Endothelial cell of umbilical vein (primary cell): ENCODE data around the gene CIPC. TPM values are rescaled to one million over a fixed set of nuclear protein-coding genes. Genes with fewer than 3 reads are reported as not detected.

Experiments used
- BruUV-seq: library from RNA; stranded (reverse); fragments of 400-500 nt; replicated peaks from 2 replicates; lab custom pipeline; 2021; lab: Mats Ljungman, UMichigan
- CTCF ChIA-PET: fragments of 300-600, 350-600 bp; sonication (Branson Sonifier 250); formaldehyde crosslinking; loops from one replicate; lab custom pipeline; 2021; ENCODE audit warnings: antibody characterized with exemption, inconsistent platforms; lab: Charles Lee
- POLR2A ChIA-PET: fragments of 300-600, 350-600 bp; sonication (Branson Sonifier 250); formaldehyde crosslinking; loops from one replicate; lab custom pipeline; 2021; ENCODE audit warnings: antibody characterized with exemption, inconsistent platforms; lab: Charles Lee
- DNase-seq: peaks from one replicate; pipeline ENCODE4 v3.0.0-alpha.2; 2011; ENCODE audit warnings: low read depth, low spot score
- FAIRE-seq: peaks from 2 replicates; lab custom pipeline; 2011; peaks lifted over from hg19 to GRCh38; lab: Jason Lieb, UNC
- H2AFZ ChIP-seq: 2 replicates; pipeline ENCODE4 v1.6.0; 2012; ENCODE audit warnings: low read depth, low read length, control low read depth, inconsistent platforms
- H3K27ac ChIP-seq: 2 replicates; pipeline ENCODE4 v1.5.1; 2011; ENCODE audit warnings: low read depth, mild to moderate bottlenecking, control low read depth, low read length, moderate library complexity; ENCODE audit not compliant: insufficient read depth
- H3K27me3 ChIP-seq, 2 experiments: 2 replicates each; pipeline versions ENCODE4 v1.6.0 to v1.6.1; 2011; ENCODE audit warnings: low read length in 2 of 2, mixed read lengths in 1 of 2; ENCODE audit not compliant: control insufficient read depth in 2 of 2, insufficient read depth in 2 of 2
- H3K36me3 ChIP-seq, 2 experiments: 2 replicates in 1 of 2; 3 replicates in 1 of 2; pipeline ENCODE4 v1.5.1; 2011; ENCODE audit warnings: low read length in 2 of 2, mild to moderate bottlenecking in 1 of 2, moderate library complexity in 1 of 2; ENCODE audit not compliant: control insufficient read depth in 2 of 2, insufficient read depth in 2 of 2; ENCODE audit errors: extremely low read depth in 1 of 2
- H3K4me1 ChIP-seq: 3 replicates; pipeline ENCODE4 v1.5.1; 2011; ENCODE audit warnings: mild to moderate bottlenecking, low read length; ENCODE audit not compliant: control insufficient read depth, insufficient read depth; ENCODE audit errors: extremely low read depth
- H3K4me2 ChIP-seq: 2 replicates; pipeline ENCODE4 v1.6.1; 2011; ENCODE audit warnings: low read length, control low read depth, mixed read lengths; ENCODE audit not compliant: insufficient read depth
- H3K4me3 ChIP-seq, 3 experiments: fragments of 200-600 bp in 1 of 3; sonication (generic), shearing (Covaris generic) in 1 of 3; replicated peaks in 1 of 3; 2 replicates each; pipeline ENCODE4 v1.5.1; 2011 to 2016; ENCODE audit warnings: control low read depth in 3 of 3, low read length in 3 of 3, mild to moderate bottlenecking in 2 of 3, inconsistent platforms in 1 of 3, low read depth in 1 of 3, moderate library complexity in 1 of 3; ENCODE audit not compliant: insufficient read depth in 1 of 3
- H3K79me2 ChIP-seq: 2 replicates; pipeline ENCODE4 v1.6.0; 2012; ENCODE audit warnings: low read length, inconsistent platforms; ENCODE audit not compliant: control insufficient read depth, insufficient read depth
- H3K9ac ChIP-seq: replicated peaks from 2 replicates; pipeline ENCODE3; 2011; ENCODE audit warnings: low read length, control low read depth; ENCODE audit not compliant: insufficient read depth; ENCODE audit errors: extremely low read depth
- H3K9me1 ChIP-seq: replicated peaks from 3 replicates; pipeline ENCODE4 v1.6.0; 2011; ENCODE audit warnings: mild to moderate bottlenecking, low read length; ENCODE audit not compliant: control insufficient read depth, insufficient read depth; ENCODE audit errors: extremely low read depth
- H3K9me3 ChIP-seq: replicated peaks from 2 replicates; pipeline ENCODE4 v1.5.1; 2012; ENCODE audit warnings: low read length, inconsistent platforms; ENCODE audit not compliant: control insufficient read depth, insufficient read depth
- H4K20me1 ChIP-seq: replicated peaks from 2 replicates; pipeline ENCODE3; 2011; ENCODE audit warnings: mild to moderate bottlenecking, low read length; ENCODE audit not compliant: control insufficient read depth, insufficient read depth; ENCODE audit errors: extremely low read depth
- EZH2 ChIP-seq: IDR thresholded peaks from 2 replicates; pipeline ENCODE4 v1.6.1; 2012; ENCODE audit warnings: borderline replicate concordance, low read depth, mild to moderate bottlenecking, moderate library complexity, low read length, inconsistent platforms; ENCODE audit not compliant: severe bottlenecking
- FOS ChIP-seq: IDR thresholded peaks from 2 replicates; pipeline ENCODE4 v1.6.1; 2011; ENCODE audit warnings: mild to moderate bottlenecking, low read length, moderate library complexity, borderline replicate concordance; ENCODE audit not compliant: insufficient read depth
- GATA2 ChIP-seq: IDR thresholded peaks from 2 replicates; pipeline ENCODE4 v1.7.0; 2011; ENCODE audit warnings: low read depth, mild to moderate bottlenecking, moderate library complexity, mixed read lengths, low read length; ENCODE audit not compliant: insufficient read length, insufficient read depth
- JUN ChIP-seq: IDR thresholded peaks from 2 replicates; pipeline ENCODE4 v1.6.1; 2011; ENCODE audit warnings: borderline replicate concordance, low read depth; ENCODE audit not compliant: insufficient read length, insufficient read depth
- MYC ChIP-seq: IDR thresholded peaks from one replicate; pipeline ENCODE4 v1.6.1; 2011; ENCODE audit warnings: mild to moderate bottlenecking, low read depth, low read length
- POLR2A ChIP-seq: IDR thresholded peaks from 2 replicates; pipeline ENCODE4 v1.6.1; 2012; ENCODE audit warnings: low read depth, mild to moderate bottlenecking, control low read depth, low read length
- POLR2AphosphoS5 ChIP-seq: IDR thresholded peaks from 2 replicates; pipeline ENCODE4 v1.6.1; 2012; ENCODE audit warnings: low read depth, mild to moderate bottlenecking, control low read depth, low read length, moderate library complexity; ENCODE audit not compliant: insufficient read depth
- dilution Hi-C: fragments of 300-500 bp; cut with MboI; formaldehyde crosslinking; loops from one replicate; pipeline ENCODE4 v1.15.0; 2019; ENCODE audit warnings: low sequenced_read_pairs; ENCODE audit not compliant: extremely low pct_ligation_motif_present
- intact Hi-C: fragments of 100-400 bp; cut with micrococcal nuclease; formaldehyde crosslinking; loops from one replicate; pipeline ENCODE4 v1.10.0; 2022
- polyA plus RNA-seq, 4 experiments: library from polyadenylated mRNA; depleted of rRNA in 3 of 4; stranded (reverse) in 3 of 4; unstranded in 1 of 4; fragments of >200 nt; gene quantifications; 2 replicates each; pipeline versions ENCODE4 v1.2.1 to v1.2.3, GENCODE V29; 2011 to 2012; ENCODE audit warnings: missing spikeins in 1 of 4
- total RNA-seq: library from RNA; stranded (reverse); gene quantifications from 2 replicates; pipeline ENCODE4 v1.2.3, GENCODE V29; 2021
- TF ChIP-seq, protein P1 (sequence below): IDR thresholded peaks from 2 replicates; pipeline ENCODE4 v1.6.1; 2011; ENCODE audit not compliant: insufficient read depth, insufficient read length
- TF ChIP-seq, protein P2 (sequence below), 2 donors: IDR thresholded peaks; 1 replicate in 1 of 2; 2 replicates in 1 of 2; pipeline ENCODE4 v1.5.1; 2011; ENCODE audit warnings: low read length in 2 of 2, mild to moderate bottlenecking in 2 of 2, moderate library complexity in 2 of 2, control low read depth in 1 of 2, inconsistent platforms in 1 of 2, low read depth in 1 of 2; ENCODE audit not compliant: insufficient read depth in 1 of 2; ENCODE audit errors: extremely low read depth in 1 of 2

The CIPC gene
- total and polyA plus RNA-seq, 2 donors (not counting 3 experiments of a cell fraction or from before 2014, with no cell fraction given): 8.8 to 17.4 TPM

DNA sequence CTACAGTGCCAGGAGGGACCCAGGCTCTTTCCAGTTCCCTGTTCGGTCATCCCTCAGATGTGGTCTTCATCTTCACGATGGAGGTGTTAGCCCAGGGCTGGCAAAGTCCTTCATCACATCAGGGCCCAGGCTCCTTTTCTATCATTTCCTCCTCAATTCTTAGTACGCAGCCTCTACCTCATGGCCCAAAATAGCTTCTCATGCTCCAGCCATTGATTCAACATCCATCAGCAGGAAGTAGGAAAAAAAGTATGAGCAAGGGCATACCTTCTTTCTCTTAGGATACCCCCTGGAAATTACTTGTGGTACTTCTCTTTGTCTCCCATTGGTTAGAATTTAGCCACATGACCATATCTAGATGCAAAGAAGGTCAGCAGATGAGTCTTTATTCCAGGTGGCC is 55.7 kb downstream of the CIPC start:
- Histone ChIP-seq H3K4me3 (no peak overlapping the region), H3K9me3 (no peaks in the 10 kb centered on the region), H3K27me3 (peaks cover 10 to 15% of the 10 kb centered on the region in 2 experiments), H3K79me2 (no peaks in the 10 kb centered on the region), H3K4me1 (no peaks in the 10 kb centered on the region), H3K27ac (no peak overlapping the region), H4K20me1 (no peaks in the 10 kb centered on the region), H3K4me2 (no peak overlapping the region), H3K9ac (no peak overlapping the region), H2AFZ (no peak overlapping the region), H3K36me3 (no peaks in the 10 kb centered on the region), H3K9me1 (no peaks in the 10 kb centered on the region)
- CTCF ChIA-PET: interaction anchor here (0.7 to 8.9 kb wide), 6 partner anchors 8 to 398 kb away, joined by 3 to 212 read pairs (median 18); no protein-coding TSS in a partner anchor
- dilution Hi-C loops (no loop called here), intact Hi-C loops (loop anchor here (2.0 to 10.0 kb wide), 3 partner anchors 59 to 401 kb away; partner anchors contain the start of genes AHSA1 and VIPAS39)
- no peak for TF ChIP-seq EZH2
- no peak for TF ChIP-seq JUN
- TF ChIP-seq FOS: no peak
- TF ChIP-seq, protein P1, sequence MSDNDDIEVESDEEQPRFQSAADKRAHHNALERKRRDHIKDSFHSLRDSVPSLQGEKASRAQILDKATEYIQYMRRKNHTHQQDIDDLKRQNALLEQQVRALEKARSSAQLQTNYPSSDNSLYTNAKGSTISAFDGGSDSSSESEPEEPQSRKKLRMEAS: no peak
- no peak for TF ChIP-seq GATA2
- no peak for TF ChIP-seq MYC
- no peak for TF ChIP-seq POLR2A
- TF ChIP-seq, protein P2, sequence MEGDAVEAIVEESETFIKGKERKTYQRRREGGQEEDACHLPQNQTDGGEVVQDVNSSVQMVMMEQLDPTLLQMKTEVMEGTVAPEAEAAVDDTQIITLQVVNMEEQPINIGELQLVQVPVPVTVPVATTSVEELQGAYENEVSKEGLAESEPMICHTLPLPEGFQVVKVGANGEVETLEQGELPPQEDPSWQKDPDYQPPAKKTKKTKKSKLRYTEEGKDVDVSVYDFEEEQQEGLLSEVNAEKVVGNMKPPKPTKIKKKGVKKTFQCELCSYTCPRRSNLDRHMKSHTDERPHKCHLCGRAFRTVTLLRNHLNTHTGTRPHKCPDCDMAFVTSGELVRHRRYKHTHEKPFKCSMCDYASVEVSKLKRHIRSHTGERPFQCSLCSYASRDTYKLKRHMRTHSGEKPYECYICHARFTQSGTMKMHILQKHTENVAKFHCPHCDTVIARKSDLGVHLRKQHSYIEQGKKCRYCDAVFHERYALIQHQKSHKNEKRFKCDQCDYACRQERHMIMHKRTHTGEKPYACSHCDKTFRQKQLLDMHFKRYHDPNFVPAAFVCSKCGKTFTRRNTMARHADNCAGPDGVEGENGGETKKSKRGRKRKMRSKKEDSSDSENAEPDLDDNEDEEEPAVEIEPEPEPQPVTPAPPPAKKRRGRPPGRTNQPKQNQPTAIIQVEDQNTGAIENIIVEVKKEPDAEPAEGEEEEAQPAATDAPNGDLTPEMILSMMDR (IDR thresholded peaks at IDR 0.05; ENCODE audit: extremely low read depth in 1 of 2, insufficient read depth in 1 of 2, low read depth in 1 of 2, low read length in 2 of 2): no peak
- no peak for TF ChIP-seq POLR2AphosphoS5
- POLR2A ChIA-PET: interaction anchor here (0.7 kb wide), 1 partner anchor 30 kb away, joined by 3 read pairs; no protein-coding TSS in a partner anchor
- no peak for FAIRE-seq
- no peak for DNase-seq
- no TSS peak for BruUV-seq
